NCI-H2196 (cell line): ENCODE results near the gene B2M.
"Not testable (repeated sequence)": the region's sequence is repeated elsewhere in the genome, so short reads cannot be mapped to it uniquely, and the experiment has no call there.

Experiments
- DNase-seq: peaks from one replicate; lab custom pipeline; 2025; ENCODE audit not compliant: unreplicated experiment; lab: John Stamatoyannopoulos, UW

Gene B2M

GRCh38 chr15:44720460-44721176 is 9.3 kb downstream of the B2M start:
- no peak for DNase-seq

DNA sequence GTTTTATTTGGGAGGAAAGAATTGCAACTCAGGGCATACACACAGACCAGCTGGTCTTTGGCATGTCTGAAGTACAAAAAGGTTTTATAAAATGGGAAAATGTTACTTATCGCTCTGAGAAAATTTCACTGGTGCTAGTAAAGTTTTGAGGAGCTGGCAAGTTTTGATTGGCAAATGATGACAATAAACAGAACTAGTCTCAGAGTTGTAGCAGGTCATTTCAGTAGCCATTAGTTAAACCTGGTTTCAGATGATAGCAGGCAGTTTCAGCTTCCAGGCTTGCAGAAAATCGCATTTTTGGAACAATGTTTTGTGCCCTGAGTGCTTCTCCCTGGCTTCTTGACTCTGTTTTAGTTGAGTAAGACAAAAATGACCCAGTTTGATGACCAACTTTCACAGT is 10.7 kb downstream of the B2M start:
- no peak for DNase-seq

DNA sequence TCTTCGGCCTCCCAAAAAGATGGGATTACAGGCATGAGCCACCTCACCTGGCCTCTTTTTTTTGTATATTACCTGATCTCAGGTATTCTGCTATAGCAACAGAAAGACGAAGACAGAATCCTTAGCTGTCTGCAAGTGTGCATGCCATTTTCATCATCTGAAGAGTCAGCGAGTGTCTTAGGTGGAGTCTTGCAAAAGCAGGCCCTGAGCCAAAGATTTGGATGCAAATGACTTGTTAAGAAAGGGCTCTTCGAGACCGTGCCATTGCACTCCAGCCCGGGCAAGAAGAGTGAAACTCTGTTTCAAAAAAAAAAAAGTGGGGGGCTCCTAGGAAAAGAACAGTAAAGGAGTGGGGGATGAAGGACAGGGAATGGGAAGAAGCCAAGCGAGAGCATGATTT is 14.8 kb downstream of the B2M start:
- no peak for DNase-seq

DNA sequence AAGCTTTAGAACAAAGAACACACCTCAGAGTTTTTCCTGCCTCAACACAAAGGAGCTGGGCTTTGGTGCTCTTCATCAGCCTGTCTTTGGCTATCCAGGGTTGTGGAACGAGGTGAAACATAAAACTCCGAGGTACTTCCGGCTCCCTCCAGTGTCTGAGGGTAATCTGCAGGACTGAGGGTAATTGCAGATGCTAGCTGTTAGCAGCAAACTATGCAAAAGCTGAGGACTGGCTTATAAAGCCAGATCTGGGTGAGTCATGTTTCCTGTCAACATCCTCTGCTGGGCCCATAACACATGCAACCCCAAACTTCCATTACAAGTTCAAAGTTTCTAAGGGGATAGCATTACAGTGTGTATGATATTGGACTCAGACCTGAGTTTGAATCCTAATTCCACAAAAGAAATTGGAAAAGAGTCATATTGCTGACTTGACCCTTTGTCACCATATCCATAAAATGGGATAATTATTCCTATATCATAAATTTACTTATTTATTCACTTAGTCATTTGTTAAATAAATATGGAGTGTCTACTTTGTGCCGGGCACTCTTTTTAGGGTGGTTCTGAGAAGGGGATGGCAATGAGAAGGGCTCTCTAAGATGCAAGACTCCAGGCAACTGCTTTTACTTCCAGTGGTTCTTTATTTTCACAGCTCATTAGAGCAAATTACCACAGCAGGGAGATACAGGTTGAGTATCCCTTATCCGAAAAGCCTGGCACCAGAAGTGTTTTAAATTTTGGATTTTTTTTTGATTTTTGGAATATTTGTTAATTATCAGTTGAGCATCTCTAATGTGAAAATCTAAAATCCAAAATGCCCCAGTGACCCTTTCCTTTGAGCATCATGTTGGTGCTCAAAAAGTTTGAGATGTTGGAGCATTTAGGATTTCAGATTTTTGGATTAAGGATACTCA is 15.5 kb downstream of the B2M start:
- DNase-seq, result peak; percentile 35

- DNase-seq, result no peak
These were observed 16.3 kb downstream of the B2M start for GRCh38 chr15:44727485-44728231.

GRCh38 chr15:44728232-44728575 is 16.9 kb downstream of the B2M start:
- DNase-seq, result not testable (repeated sequence)

- DNase-seq, result peak; percentile 88
These were observed 17.5 kb downstream of the B2M start for GRCh38 chr15:44728576-44729407.

DNA sequence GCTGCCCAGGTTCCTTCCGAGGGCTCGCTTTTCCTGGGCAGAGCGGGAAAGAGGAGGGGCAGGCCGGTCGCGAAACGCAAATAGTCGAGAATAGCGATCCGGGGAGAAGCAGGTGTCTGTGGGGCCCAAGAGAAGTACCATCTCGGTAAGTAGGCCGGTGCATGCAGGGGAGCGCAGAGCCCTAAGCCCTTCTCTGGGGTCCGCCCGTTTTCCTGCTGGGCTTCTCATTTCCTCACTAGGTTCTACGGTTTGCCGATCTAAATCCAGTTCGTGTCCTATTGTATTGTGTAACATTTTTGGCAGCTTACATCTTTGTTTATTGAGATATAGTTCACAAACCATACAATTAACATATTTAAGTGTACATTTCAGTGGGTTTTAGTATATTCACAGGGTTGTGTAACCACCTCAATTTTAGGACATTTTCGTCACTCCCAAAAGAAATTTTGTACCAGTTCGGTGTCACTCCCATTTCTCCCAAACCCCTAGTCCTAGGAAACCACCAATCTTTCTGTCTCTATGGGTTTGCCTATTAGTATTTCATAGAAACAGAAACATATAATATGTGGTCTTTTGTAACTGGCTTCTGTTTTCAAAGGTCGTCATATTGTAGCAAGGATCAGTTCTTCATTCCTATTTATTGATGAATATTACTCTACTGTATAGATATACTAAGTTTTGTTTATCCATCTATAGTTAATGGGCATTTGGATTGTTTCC is 18.3 kb downstream of the B2M start:
- DNase-seq, result no peak

GRCh38 chr15:44734839-44735481 is 23.6 kb downstream of the B2M start:
- no peak for DNase-seq

GRCh38 chr15:44735482-44736180 is 24.3 kb downstream of the B2M start:
- no peak for DNase-seq

DNA sequence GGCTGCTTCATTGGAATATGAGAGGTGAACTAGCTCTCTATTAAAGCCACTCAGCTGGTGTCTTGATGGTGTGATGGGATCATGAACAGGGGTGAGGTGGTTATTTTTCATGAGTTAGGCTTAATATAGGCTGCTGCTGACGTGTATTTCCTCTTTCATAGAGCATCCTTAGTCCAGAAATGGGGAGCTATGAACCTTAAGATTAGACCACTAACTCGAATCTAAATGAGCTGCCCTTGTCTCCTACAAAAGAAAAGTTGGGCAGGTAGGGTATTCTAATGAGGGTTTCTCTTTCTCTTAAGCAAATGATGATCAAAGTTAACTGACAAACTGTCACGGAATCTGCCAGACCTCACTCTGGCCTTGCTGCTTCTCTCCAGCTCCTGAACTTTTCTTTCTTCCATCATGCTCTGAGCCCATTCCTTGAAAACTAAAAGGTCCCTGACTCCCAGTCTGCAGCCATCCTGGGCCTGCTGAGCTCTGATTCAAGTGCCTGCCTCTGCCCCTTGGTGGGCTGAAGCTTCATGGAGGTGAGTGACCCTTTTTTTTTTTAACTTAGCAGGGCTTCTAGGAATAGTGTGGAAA is 25.0 kb downstream of the B2M start, which contains the start of gene TRIM69:
Gene TRIM69, plus strand, starts transcription at position 348 of the 585 bp plus-strand sequence. Its CDS starts 177 bp downstream, at position 525.
- DNase-seq, result no peak

DNA sequence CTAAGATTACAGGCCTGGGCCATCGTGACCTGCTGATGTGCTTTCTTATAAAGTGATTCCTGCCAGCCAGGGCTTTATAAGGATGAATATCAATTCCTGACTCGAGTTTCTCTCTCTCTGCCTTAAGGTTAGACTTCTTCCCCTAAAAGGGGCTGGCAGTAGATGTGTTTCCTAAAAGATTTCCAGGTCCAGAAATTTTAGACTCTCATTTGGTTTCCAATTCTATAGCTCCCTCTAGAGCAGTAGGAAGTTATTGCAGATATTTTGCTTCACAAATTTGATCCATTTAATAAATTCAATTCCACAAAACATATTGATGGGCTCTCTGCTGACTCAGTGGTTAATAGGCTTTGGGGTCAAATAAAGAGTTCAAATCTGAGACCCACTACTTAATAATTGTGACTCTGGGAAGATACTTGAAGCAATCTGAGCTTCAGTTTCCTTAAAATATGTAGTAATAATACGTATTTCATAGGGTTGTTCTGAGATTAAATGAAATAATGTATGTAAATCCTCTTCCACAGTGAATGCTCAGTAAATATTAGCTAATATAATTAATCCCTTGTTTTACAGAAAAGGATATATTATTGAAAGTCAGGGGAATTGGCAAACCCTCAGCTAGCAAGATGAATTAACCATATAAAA is 27.1 kb downstream of the B2M start:
- peak; percentile 30 for DNase-seq

DNA sequence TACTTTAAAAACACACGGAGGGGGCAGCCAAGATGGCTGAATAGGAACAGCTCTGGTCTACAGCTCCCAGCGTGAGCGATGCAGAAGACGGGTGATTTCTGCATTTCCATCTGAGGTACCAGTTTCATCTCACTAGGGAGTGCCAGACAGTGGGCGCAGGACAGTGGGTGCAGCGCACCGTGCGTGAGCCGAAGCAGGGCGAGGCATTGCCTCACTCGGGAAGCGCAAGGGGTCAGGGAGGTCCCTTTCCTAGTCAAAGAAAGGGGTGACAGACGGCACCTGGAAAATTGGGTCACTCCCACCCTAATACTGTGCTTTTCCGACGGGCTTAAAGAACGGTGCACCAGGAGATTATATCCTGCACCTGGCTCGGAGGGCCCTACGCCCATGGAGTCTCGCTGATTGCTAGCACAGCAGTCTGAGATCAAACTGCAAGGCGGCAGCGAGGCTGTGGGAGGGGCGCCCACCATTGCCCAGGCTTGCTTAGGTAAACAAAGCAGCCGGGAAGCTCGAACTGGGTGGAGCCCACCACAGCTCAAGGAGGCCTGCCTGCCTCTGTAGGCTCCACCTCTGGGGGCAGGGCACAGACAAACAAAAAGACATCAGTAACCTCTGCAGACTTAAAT is 28.0 kb downstream of the B2M start:
- DNase-seq, result not testable (repeated sequence)

DNA sequence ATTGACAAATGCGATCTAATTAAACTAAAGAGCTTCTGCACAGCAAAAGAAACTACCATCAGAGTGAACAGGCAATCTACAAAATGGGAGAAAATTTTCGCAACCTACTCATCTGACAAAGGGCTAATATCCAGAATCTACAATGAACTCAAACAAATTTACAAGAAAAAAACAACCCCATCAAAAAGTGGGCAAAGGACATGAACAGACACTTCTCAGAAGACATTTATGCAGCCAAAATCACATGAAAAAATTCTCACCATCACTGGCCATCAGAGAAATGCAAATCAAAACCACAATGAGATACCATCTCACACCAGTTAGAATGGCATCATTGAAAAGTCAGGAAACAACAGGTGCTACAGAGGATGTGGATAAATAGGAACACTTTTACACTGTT is 32.1 kb downstream of the B2M start:
- DNase-seq, result not testable (repeated sequence)

- no peak for DNase-seq
These were observed 42.0 kb downstream of the B2M start for GRCh38 chr15:44753345-44753744.

- no peak for DNase-seq
These were observed 51.9 kb downstream of the B2M start for GRCh38 chr15:44763187-44763586.

DNA sequence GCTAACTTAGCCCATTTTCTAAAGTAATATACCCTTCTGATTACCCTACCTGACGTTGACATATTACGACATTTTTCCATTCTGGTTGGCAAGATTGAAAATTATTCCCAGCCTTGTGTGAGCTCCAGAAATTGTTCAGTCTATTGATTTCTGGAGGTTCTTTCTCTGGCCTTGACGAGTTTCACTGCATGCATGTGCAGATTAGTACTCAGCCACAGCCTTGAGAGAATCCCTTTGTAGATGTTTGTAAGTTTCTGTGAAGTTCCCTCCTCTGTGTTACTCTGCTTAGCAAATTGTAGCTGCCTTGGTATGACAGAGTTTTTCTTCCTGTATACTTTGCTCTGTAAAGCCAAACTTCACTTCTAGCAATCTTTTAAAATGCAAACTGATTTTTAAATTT is 52.5 kb downstream of the B2M start:
- DNase-seq, result no peak

DNA sequence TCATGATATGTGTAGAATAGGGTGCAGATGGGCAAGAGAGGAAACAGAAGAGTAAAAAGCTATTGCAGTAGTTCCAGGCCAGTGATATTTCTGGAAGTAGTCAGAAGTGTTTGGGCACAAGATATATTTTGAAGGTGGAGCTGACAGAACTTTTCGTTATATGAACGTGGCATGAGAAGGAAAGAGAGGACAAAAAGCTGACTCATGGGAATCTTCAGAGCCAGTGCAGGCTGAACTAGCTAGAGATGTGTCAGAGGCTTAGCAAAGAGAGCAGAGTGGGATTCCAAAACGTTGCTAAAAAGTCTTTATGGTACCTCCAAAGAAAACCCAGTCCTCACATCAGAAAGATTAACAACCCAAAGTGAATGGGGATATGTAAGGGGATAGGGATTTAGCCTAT is 53.7 kb downstream of the B2M start:
- no peak for DNase-seq
